GM21515 (cell line): ENCODE data around the gene RPL26.
"Not testable (repeated sequence)": the region's sequence is repeated elsewhere in the genome, so short reads cannot be mapped to it uniquely, and the experiment has no call there.

Experiments
- ATAC-seq: cut with Tn5 transposase; IDR thresholded peaks from one replicate; pipeline ENCODE4 v1.9.1; 2021; ENCODE audit not compliant: unreplicated experiment

Gene RPL26

GRCh38 chr17:8368193-8368592 lies 14.8 kb downstream of the RPL26 start:
- no peak for ATAC-seq

GRCh38 chr17:8366231-8366630 lies 16.8 kb downstream of the RPL26 start:
- no peak for ATAC-seq

GRCh38 chr17:8365143-8365542 lies 17.9 kb downstream of the RPL26 start:
- ATAC-seq = no peak

- ATAC-seq = no peak
Observed at GRCh38 chr17:8362651-8363332, 20.2 kb downstream of the RPL26 start.

GRCh38 chr17:8360751-8361150 lies 22.2 kb downstream of the RPL26 start:
- ATAC-seq = no peak

GRCh38 chr17:8360260-8360659 lies 22.7 kb downstream of the RPL26 start:
- ATAC-seq = no peak

GRCh38 chr17:8359769-8360168 lies 23.2 kb downstream of the RPL26 start:
- ATAC-seq = no peak

GRCh38 chr17:8357910-8358309 lies 25.1 kb downstream of the RPL26 start:
- ATAC-seq = no peak

GRCh38 chr17:8354236-8354635 lies 28.8 kb downstream of the RPL26 start:
- ATAC-seq = no peak

- no peak for ATAC-seq
Observed at GRCh38 chr17:8353736-8354135, 29.3 kb downstream of the RPL26 start.

- ATAC-seq = no peak
Observed at GRCh38 chr17:8350339-8350738, 32.7 kb downstream of the RPL26 start.

- ATAC-seq = not testable (repeated sequence)
Observed at GRCh38 chr17:8347001-8347400, 36.0 kb downstream of the RPL26 start.

GRCh38 chr17:8345951-8346665 lies 36.9 kb downstream of the RPL26 start:
- ATAC-seq = no peak

- ATAC-seq = no peak
Observed at GRCh38 chr17:8345052-8345690, 37.8 kb downstream of the RPL26 start.

- ATAC-seq = no peak
Observed at GRCh38 chr17:8341456-8341855, 41.5 kb downstream of the RPL26 start.

GRCh38 chr17:8339540-8339939 lies 43.5 kb downstream of the RPL26 start, which contains the start of gene ODF4:
Gene ODF4, plus strand, starts transcription at chr17:8339840. Its CDS starts 212 bp downstream, at chr17:8340052.
- no peak for ATAC-seq

GRCh38 chr17:8338753-8339140 lies 44.2 kb downstream of the RPL26 start:
- no peak for ATAC-seq

- no peak for ATAC-seq
Observed at GRCh38 chr17:8337802-8338752, 44.9 kb downstream of the RPL26 start.

GRCh38 chr17:8333281-8333680 lies 49.7 kb downstream of the RPL26 start:
- no peak for ATAC-seq

- ATAC-seq = no peak
Observed at GRCh38 chr17:8332688-8333087, 50.3 kb downstream of the RPL26 start.

- no peak for ATAC-seq
Observed at GRCh38 chr17:8332128-8332527, 50.9 kb downstream of the RPL26 start.
